Liver (tissue), 9 donors: ENCODE measurements around the gene PTPRN2. TPM values are rescaled to one million over a fixed set of nuclear protein-coding genes. Genes with fewer than 3 reads are reported as not detected.

Source experiments
- DNase-seq: peaks from one replicate; pipeline ENCODE4 v3.0.0-alpha.2; 2017; ENCODE audit warnings: low spot score
- H3K27ac ChIP-seq, 2 donors: one replicate each; pipeline ENCODE4 v1.7.0; 2013; ENCODE audit warnings: inconsistent platforms in 2 of 2, low read length in 2 of 2, control low read depth in 1 of 2, low read depth in 1 of 2, mild to moderate bottlenecking in 1 of 2
- H3K27me3 ChIP-seq, 4 donors: one replicate each; pipeline versions ENCODE4 v1.6.1 to v1.7.0; 2013; ENCODE audit warnings: low read length in 3 of 4, inconsistent platforms in 1 of 4, mild to moderate bottlenecking in 1 of 4, moderate library complexity in 1 of 4; ENCODE audit not compliant: control insufficient read depth in 4 of 4, insufficient read depth in 4 of 4
- H3K36me3 ChIP-seq, 4 donors: one replicate each; pipeline versions ENCODE4 v1.6.1 to v1.7.0; 2013; ENCODE audit warnings: low read length in 3 of 4, mild to moderate bottlenecking in 3 of 4, low read depth in 1 of 4, moderate library complexity in 1 of 4; ENCODE audit not compliant: control insufficient read depth in 4 of 4, insufficient read depth in 3 of 4
- H3K4me1 ChIP-seq, 4 donors: one replicate each; pipeline versions ENCODE4 v1.6.1 to v1.7.0; 2013; ENCODE audit warnings: low read length in 3 of 4, mild to moderate bottlenecking in 3 of 4, moderate library complexity in 1 of 4; ENCODE audit not compliant: control insufficient read depth in 4 of 4, insufficient read depth in 4 of 4
- H3K4me3 ChIP-seq, 3 donors: one replicate each; pipeline versions ENCODE4 v1.6.1 to v1.7.0; 2013; ENCODE audit warnings: low read length in 3 of 3, control low read depth in 1 of 3, low read depth in 1 of 3, mild to moderate bottlenecking in 1 of 3
- H3K9ac ChIP-seq, 2 donors: one replicate each; pipeline ENCODE4 v1.7.0; 2013; ENCODE audit warnings: low read length in 2 of 2, mild to moderate bottlenecking in 2 of 2, moderate library complexity in 2 of 2, control low read depth in 1 of 2, low read depth in 1 of 2
- H3K9me3 ChIP-seq, 4 donors: one replicate each; pipeline versions ENCODE4 v1.6.1 to v1.7.0; 2013; ENCODE audit warnings: low read length in 3 of 4; ENCODE audit not compliant: control insufficient read depth in 4 of 4
- EGR1 ChIP-seq, 2 donors: IDR thresholded peaks; 2 replicates each; pipeline ENCODE4 v1.6.1; 2016 to 2018; ENCODE audit warnings: antibody characterized with exemption in 2 of 2, low read depth in 2 of 2
- FOXA1 ChIP-seq: IDR thresholded peaks from 2 replicates; pipeline ENCODE4 v1.6.1; 2016; ENCODE audit warnings: antibody characterized with exemption
- GABPA ChIP-seq, 2 donors: IDR thresholded peaks in 1 of 2; conservative IDR thresholded peaks in 1 of 2; 2 replicates each; pipeline ENCODE4 v1.6.1; 2016; ENCODE audit warnings: antibody characterized with exemption in 2 of 2, mild to moderate bottlenecking in 1 of 2, moderate library complexity in 1 of 2
- HNF4G ChIP-seq: IDR thresholded peaks from 2 replicates; pipeline ENCODE4 v1.6.1; 2016; ENCODE audit warnings: antibody characterized with exemption
- JUND ChIP-seq, 2 donors: IDR thresholded peaks; 2 replicates each; pipeline ENCODE4 v1.6.1; 2016; ENCODE audit warnings: antibody characterized with exemption in 2 of 2
- NR2F2 ChIP-seq: IDR thresholded peaks from 2 replicates; pipeline ENCODE4 v1.6.1; 2016; ENCODE audit warnings: antibody characterized with exemption
- RAD21 ChIP-seq, 2 donors: IDR thresholded peaks; 2 replicates each; pipeline ENCODE4 v1.6.1; 2016; ENCODE audit warnings: antibody characterized with exemption in 2 of 2, mild to moderate bottlenecking in 2 of 2
- SP1 ChIP-seq: IDR thresholded peaks from 2 replicates; pipeline ENCODE4 v1.6.1; 2018; ENCODE audit warnings: antibody characterized with exemption, mild to moderate bottlenecking
- TAF1 ChIP-seq: conservative IDR thresholded peaks from 2 replicates; pipeline ENCODE4 v1.6.1; 2016; ENCODE audit warnings: antibody characterized with exemption, mild to moderate bottlenecking
- YY1 ChIP-seq: IDR thresholded peaks from 2 replicates; pipeline ENCODE4 v1.6.1; 2016; ENCODE audit warnings: antibody characterized with exemption, mild to moderate bottlenecking
- WGBS: extraction: QIAGEN DNeasy Blood & Tissue Kit; methylation state at CpG from one replicate; pipeline ENCODE4 v1.1.7; 2013; 5-methylcytosine and 5-hydroxymethylcytosine counted together
- polyA plus RNA-seq, 2 donors: library from polyadenylated mRNA; stranded (reverse) in 1 of 2; unstranded in 1 of 2; fragments of 200-250 nt in 1 of 2; fragments of >200 nt in 1 of 2; fragmentation: Nextera tagmentation in 1 of 2; extraction: Ambion mirVana in 1 of 2; gene quantifications; one replicate each; pipeline versions ENCODE4 v1.2.1 to v1.2.3, GENCODE V29; 2013 to 2015
- total RNA-seq, 2 donors: library from RNA; depleted of rRNA; stranded (reverse); fragments of >200 nt; gene quantifications; one replicate each; pipeline ENCODE4 v1.2.3, GENCODE V29; 2014
- TF ChIP-seq, protein P1 (sequence below): fragments of 150-350 bp; IDR thresholded peaks from 2 replicates; pipeline ENCODE4 v1.5.1; 2017; ENCODE audit warnings: improper control_type of control experiment, low read depth, low read length; ENCODE audit not compliant: missing input control
- TF ChIP-seq, protein P2 (sequence below): IDR thresholded peaks from 2 replicates; pipeline ENCODE4 v1.6.1; 2016; ENCODE audit warnings: antibody characterized with exemption, mild to moderate bottlenecking
- TF ChIP-seq, protein P3 (sequence below): IDR thresholded peaks from 2 replicates; pipeline ENCODE4 v1.6.1; 2016; ENCODE audit warnings: antibody characterized with exemption
- TF ChIP-seq, protein P4 (sequence below): IDR thresholded peaks from 2 replicates; pipeline ENCODE4 v1.6.1; 2016; ENCODE audit warnings: antibody characterized with exemption
- TF ChIP-seq, protein P5 (sequence below): IDR thresholded peaks from 2 replicates; pipeline ENCODE4 v1.6.1; 2016; ENCODE audit warnings: antibody characterized with exemption
- donor health status: healthy.
- donor health status: healthy.
- donor health status: healthy.
- donor health status: healthy.
- donor health status: healthy.

The PTPRN2 gene
- total and polyA plus RNA-seq, 4 donors = 0.75 to 1.9 (median 1.1) TPM

DNA sequence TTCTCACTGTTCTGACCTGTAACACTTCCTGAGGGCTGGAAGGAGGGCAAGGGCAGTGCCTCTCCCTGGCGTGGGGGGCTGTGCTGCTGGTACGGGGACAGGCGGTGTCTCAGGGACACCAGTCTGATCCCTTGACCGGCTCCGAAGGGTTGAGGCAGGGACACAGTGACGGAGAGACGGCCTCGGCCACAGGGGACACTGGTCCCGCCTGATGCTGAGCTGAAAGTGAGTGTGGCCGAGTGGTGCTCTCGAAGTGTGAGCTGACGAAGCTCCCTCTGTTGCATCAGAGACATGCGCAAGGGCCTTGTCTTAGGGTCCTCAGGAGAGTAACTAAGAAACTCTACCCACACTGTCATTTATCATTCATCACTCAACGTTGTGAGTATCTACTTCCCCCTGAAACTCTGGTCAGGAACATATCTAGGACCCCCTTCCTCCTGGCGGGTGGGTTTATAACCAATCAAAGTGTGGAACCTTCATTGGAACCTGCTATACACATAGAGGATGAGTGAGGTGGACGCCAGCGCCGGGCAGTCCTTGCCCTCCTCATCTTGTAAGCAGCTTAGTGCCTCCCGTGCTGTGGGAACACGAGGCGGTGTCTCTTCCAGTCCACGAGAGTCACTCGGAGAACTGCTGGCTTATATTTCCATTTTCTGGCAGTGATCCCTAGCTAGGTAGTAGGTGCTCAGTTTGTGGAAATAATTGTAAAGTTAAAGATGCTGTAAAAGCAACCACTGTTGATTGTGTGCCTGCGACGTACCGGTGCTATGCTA is 967.7 kb downstream of the PTPRN2 start:
- WGBS = 92% methylated on average over 26 of the region's 26 CpGs
- H3K4me1 ChIP-seq = no peaks in the 10 kb centered on the region
- H3K4me3 ChIP-seq = no peak overlapping the region

DNA sequence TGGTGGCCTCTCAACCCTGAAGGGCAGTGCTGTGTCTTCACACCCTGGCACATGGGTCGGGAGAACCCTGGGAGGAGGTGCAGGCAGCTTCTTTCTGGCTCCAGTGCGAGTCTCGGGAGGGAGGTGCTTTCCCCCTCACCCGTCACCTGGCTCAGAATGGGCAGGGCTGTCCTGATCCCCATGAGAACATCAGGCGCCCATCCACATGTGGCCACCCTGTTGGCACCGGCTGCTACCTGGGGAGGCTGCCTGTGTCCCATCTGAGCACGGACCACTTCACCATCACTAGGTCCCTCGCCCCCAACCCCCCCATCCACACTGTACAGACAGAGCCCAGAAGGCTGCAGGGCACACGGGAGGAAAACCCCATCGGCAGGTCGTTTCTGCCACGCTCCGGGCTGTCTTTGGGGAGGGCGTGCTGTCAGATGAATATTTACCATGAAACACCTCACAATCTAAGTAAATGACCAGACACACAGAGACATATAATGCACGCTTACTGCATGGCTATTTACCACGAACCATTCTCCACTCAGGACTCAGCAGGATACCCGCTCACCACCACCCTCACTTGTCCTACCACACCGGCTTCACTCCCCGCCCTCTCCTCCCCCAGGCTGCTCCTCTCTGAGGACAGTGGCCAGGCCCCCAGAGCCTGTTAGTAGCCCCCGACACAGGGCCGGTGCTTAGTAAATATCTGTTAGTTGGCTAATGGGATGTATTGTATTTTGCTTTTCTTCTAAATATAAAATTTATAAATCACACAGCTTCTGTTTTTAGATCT is 968.6 kb downstream of the PTPRN2 start:
- 89% methylated on average over 21 of the region's 21 CpGs for WGBS

More for the DNA sequence above, 967.7 kb downstream of the PTPRN2 start:
- Histone ChIP-seq H3K27ac (no peak overlapping the region), H3K27me3 (peaks cover 0 to 9% (median 0%) of the 10 kb centered on the region in 4 donors), H3K9ac (no peak overlapping the region), H3K36me3 (peaks cover 0 to 1% (median 0%) of the 10 kb centered on the region in 4 donors), H3K9me3 (no peaks in the 10 kb centered on the region)
- TF ChIP-seq TAF1 = no peak
- TF ChIP-seq RAD21 (IDR thresholded peaks at IDR 0.05) = no peak
- TF ChIP-seq HNF4G = no peak
- no peak for TF ChIP-seq FOXA1
- no peak for TF ChIP-seq YY1
- TF ChIP-seq, protein P1, sequence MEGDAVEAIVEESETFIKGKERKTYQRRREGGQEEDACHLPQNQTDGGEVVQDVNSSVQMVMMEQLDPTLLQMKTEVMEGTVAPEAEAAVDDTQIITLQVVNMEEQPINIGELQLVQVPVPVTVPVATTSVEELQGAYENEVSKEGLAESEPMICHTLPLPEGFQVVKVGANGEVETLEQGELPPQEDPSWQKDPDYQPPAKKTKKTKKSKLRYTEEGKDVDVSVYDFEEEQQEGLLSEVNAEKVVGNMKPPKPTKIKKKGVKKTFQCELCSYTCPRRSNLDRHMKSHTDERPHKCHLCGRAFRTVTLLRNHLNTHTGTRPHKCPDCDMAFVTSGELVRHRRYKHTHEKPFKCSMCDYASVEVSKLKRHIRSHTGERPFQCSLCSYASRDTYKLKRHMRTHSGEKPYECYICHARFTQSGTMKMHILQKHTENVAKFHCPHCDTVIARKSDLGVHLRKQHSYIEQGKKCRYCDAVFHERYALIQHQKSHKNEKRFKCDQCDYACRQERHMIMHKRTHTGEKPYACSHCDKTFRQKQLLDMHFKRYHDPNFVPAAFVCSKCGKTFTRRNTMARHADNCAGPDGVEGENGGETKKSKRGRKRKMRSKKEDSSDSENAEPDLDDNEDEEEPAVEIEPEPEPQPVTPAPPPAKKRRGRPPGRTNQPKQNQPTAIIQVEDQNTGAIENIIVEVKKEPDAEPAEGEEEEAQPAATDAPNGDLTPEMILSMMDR = no peak
- TF ChIP-seq SP1 = no peak
- no peak for DNase-seq

More for the DNA sequence above, 968.6 kb downstream of the PTPRN2 start:
- Histone ChIP-seq H3K27ac (no peak overlapping the region), H3K4me3 (no peak overlapping the region), H3K27me3 (peaks cover 0 to 9% (median 0%) of the 10 kb centered on the region in 4 donors), H3K9me3 (no peaks in the 10 kb centered on the region), H3K9ac (no peak overlapping the region), H3K4me1 (no peaks in the 10 kb centered on the region), H3K36me3 (peaks cover 0 to 1% (median 0%) of the 10 kb centered on the region in 4 donors)
- no peak for DNase-seq
- TF ChIP-seq, protein P2, sequence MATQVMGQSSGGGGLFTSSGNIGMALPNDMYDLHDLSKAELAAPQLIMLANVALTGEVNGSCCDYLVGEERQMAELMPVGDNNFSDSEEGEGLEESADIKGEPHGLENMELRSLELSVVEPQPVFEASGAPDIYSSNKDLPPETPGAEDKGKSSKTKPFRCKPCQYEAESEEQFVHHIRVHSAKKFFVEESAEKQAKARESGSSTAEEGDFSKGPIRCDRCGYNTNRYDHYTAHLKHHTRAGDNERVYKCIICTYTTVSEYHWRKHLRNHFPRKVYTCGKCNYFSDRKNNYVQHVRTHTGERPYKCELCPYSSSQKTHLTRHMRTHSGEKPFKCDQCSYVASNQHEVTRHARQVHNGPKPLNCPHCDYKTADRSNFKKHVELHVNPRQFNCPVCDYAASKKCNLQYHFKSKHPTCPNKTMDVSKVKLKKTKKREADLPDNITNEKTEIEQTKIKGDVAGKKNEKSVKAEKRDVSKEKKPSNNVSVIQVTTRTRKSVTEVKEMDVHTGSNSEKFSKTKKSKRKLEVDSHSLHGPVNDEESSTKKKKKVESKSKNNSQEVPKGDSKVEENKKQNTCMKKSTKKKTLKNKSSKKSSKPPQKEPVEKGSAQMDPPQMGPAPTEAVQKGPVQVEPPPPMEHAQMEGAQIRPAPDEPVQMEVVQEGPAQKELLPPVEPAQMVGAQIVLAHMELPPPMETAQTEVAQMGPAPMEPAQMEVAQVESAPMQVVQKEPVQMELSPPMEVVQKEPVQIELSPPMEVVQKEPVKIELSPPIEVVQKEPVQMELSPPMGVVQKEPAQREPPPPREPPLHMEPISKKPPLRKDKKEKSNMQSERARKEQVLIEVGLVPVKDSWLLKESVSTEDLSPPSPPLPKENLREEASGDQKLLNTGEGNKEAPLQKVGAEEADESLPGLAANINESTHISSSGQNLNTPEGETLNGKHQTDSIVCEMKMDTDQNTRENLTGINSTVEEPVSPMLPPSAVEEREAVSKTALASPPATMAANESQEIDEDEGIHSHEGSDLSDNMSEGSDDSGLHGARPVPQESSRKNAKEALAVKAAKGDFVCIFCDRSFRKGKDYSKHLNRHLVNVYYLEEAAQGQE = no peak
- TF ChIP-seq, protein P1 = no peak
- TF ChIP-seq GABPA (IDR thresholded peaks at IDR 0.05 in 1 of 2, conservative IDR thresholded peaks at IDR 0.05 in 1 of 2) = no peak
- no peak for TF ChIP-seq FOXA1
- no peak for TF ChIP-seq NR2F2
- no peak for TF ChIP-seq EGR1 (IDR thresholded peaks at IDR 0.05; ENCODE audit: low read depth in 2 of 2)
- TF ChIP-seq HNF4G = no peak
- TF ChIP-seq, protein P3, sequence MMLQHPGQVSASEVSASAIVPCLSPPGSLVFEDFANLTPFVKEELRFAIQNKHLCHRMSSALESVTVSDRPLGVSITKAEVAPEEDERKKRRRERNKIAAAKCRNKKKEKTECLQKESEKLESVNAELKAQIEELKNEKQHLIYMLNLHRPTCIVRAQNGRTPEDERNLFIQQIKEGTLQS = no peak
- TF ChIP-seq RAD21 (IDR thresholded peaks at IDR 0.05) = no peak
- no peak for TF ChIP-seq TAF1
- TF ChIP-seq JUND (IDR thresholded peaks at IDR 0.05) = no peak
- TF ChIP-seq, protein P4, sequence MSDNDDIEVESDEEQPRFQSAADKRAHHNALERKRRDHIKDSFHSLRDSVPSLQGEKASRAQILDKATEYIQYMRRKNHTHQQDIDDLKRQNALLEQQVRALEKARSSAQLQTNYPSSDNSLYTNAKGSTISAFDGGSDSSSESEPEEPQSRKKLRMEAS = no peak
- TF ChIP-seq, protein P5, sequence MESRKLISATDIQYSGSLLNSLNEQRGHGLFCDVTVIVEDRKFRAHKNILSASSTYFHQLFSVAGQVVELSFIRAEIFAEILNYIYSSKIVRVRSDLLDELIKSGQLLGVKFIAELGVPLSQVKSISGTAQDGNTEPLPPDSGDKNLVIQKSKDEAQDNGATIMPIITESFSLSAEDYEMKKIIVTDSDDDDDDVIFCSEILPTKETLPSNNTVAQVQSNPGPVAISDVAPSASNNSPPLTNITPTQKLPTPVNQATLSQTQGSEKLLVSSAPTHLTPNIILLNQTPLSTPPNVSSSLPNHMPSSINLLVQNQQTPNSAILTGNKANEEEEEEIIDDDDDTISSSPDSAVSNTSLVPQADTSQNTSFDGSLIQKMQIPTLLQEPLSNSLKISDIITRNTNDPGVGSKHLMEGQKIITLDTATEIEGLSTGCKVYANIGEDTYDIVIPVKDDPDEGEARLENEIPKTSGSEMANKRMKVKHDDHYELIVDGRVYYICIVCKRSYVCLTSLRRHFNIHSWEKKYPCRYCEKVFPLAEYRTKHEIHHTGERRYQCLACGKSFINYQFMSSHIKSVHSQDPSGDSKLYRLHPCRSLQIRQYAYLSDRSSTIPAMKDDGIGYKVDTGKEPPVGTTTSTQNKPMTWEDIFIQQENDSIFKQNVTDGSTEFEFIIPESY = no peak
